ENCODE measurements around the gene PIKFYVE.
A peak's percentile ranks its signal among the peaks of the same experiment; 100 is the strongest.
"Not testable (repeated sequence)": the region's sequence is repeated elsewhere in the genome, so short reads cannot be mapped to it uniquely, and the experiment has no call there.

Gene PIKFYVE

GRCh38 chr2:208360259-208361076, 94.4 kb downstream of the PIKFYVE start:
- no peak for DNase-seq

DNA sequence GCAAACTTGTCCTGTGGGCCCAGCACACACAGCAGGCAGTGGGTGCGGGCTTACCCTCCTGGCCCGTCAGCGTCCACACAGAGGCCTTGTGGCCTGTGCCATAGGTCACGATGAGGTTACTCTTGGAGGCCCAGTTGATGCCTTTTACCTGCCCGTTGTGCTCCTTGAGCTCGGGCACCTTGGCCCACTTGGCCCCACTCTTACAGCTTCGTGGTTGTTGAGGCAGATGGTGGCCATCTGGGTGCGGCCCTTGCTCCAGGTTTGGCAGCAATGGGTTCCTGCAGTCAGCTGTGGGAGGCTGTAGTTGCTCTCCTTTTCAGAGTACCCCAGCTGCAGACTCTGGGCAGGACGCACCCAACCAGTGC, 95.0 kb downstream of the PIKFYVE start:
- no peak for DNase-seq

GRCh38 chr2:208363485-208363884, 97.4 kb downstream of the PIKFYVE start:
- no peak for DNase-seq

DNA sequence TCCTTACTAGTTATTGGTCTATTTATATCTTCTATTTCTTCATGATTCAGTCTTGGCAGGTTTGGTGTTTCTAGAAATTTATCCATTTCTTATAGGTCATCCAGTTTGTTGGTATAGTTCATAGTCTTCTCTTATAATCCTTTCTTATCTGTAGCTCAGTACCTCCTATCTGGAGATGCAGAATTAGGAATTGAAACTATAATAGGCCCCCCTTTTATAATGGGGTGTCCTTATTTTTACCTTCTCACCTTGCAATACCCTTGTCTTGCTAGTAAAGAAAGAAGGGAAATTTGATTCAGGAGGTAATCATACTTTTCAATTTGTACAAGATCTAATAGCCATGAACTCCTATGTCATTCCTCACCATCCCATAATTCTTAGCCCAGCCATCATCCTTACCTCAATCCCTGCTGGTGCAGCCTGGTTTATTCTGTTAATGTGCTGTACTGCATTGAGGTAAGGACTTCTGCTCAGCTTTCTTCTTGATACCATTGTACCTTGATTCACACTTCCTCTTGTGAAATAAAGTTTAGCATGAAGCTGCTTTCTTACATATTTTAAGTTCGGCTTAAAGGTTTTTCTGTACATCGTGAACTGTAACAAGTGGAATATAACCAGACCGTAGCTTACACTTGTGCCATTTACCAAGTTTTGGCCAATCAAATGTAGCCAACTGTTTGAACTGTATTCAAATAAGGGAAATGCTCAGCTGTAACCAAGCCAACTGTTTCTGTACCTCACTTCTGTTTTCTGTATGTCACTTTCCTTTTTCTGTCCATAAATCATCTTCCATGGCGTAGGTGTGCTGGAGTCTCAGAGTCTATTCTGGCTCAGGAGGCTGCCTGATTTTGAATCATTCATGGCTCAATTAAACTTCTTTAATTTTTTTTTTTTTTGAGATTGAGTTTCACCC, 100.4 kb downstream of the PIKFYVE start:
- no peak for DNase-seq

DNA sequence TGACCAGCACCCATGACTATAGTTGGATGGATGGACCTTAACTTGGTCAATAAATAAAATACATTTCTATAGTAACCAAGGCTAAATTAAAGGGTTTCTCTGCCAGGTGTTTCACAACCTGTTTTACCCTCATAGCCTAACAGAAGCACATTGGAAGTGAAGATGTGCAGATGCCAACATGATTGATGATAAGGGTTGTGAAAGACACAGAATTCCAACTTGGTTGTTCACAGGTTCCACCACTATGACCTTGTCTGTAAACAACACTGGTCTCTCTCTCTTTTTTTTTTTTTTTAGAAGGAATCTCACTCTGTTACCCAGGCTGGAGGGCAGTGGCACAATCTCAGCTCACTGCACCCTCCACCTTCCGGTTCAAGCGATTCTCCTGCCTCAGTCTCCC, 103.0 kb downstream of the PIKFYVE start:
- no peak for DNase-seq

DNA sequence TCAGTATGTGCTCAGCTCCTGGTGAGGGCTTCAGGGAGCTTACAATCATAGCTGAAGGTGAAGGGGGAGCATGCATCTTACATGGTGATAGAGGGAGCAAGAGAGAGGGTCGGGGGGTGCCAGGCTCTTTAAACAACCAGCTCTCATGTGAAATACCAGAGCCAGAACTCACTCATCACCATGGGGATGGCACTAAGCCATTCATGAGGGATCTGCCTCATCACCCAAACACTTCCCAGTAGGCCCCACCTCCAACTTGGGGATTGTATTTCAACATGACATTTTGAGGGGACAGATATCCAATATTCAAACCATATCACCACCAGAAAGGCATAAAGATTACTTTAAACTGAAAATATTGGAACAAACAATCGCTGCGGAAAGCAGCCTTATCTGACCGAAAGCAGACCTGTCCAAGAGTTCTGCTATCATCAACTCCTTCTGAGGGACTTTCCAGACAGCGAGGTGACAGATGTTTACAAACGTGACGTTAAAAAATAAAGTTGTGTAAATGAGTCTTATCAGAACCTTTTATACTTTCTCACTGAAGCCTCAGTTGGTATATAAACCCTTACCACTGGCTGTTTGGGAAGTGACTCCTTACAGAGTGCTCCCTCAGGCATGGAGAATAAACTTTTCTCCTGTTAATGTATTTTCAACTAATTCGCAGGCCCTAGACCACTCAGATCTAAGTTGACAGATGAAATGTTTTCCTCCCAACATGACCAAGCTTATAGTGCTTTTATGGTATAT, 105.0 kb downstream of the PIKFYVE start:
- no peak for DNase-seq

DNA sequence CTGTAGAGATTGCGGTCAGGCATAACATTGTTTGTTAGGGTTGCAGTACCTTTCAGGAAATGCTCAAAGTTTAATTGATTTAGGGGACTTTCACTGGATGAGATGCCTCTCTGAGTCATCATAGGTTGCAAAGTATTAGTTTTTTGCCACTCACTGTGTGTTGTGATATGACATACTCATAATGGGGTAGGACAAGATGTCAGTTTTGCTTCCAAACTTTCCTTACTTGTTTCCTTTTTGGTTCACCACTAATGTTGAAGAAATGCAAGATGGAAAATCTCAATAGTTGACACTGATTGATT, 105.5 kb downstream of the PIKFYVE start:
- DNase-seq, result no peak

- DNase-seq, result peak in 3 of 14 donors; percentile 3 to 6 (median 5)
Measured at GRCh38 chr2:208373460-208374089, 107.5 kb downstream of the PIKFYVE start.

GRCh38 chr2:208375491-208376068, 109.5 kb downstream of the PIKFYVE start:
- no peak for DNase-seq

- DNase-seq, result not testable (repeated sequence)
Measured at GRCh38 chr2:208377344-208377860, 111.3 kb downstream of the PIKFYVE start.

GRCh38 chr2:208379192-208379591, 113.1 kb downstream of the PIKFYVE start:
- DNase-seq, result no peak

GRCh38 chr2:208384637-208385036, 118.6 kb downstream of the PIKFYVE start:
- DNase-seq, result no peak

GRCh38 chr2:208386541-208386940, 120.5 kb downstream of the PIKFYVE start:
- no peak for DNase-seq

- DNase-seq, result no peak
Measured at GRCh38 chr2:208389940-208390339, 123.9 kb downstream of the PIKFYVE start.

- DNase-seq, result no peak
Measured at GRCh38 chr2:208392300-208392699, 126.2 kb downstream of the PIKFYVE start.

DNA sequence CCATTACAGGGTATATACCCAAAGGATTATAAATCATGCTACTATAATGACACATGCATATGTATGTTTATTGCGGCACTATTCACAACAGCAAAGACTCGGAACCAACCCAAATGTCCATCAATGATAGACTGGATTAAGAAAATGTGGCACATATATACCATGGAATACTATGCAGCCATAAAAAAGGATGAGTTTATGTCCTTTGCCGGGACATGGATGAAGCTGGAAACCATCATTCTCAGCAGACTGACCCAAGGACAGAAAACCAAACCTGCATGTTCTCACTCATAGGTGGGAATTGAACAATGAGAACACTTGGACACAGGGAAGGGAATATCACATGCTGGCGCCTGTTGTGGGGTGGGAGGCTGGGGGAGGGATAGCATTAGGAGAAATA, 130.7 kb downstream of the PIKFYVE start:
- not testable (repeated sequence) for DNase-seq

- DNase-seq, result no peak
Measured at GRCh38 chr2:208399201-208399600, 133.1 kb downstream of the PIKFYVE start.

DNA sequence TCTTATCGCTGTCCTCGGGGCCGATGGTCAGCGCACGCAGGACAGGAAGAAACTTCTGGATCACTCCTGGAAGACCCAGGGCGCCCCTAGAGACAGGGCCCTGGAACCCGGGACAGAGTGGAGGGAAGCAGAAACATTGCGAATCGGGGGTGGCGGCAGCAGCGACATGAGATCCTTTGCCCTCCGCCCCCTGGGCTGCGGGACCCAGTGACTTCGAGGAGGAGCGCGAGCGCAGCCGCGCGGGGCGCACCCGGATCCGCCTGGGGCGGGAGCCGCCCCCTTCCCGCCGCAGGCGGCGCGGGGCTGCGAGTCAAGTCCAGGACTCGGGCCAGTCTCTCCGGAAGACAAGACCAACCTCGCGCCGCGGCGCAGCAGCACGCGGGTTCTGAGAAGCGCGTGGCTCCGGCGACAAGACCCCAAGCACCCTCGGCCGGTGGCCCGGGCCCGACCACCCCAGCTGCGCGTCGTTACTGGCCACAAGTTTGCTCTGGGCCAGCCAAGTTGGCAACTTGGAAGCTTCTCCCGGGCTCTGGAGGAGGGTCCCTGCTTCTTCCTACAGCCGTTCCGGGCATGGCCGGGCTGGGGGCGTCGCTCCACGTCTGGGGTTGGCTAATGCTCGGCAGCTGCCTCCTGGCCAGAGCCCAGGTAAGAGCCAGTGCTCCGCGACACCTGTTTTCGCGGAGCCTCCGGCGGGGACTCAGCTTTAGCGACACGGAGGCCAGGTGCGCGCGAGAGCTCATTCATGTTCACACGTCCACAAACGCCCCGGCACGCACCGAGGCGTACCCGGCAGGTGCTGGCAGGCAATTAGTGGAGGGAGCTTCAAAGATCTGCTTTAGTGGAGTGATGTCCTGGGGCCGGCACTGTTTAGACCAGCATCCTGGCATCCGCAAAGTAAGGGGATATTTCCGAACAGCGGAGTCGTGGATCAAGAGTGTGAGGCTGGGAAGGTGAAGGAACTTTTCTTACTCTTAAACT, 140.7 kb downstream of the PIKFYVE start, which contains the start of gene PTH2R:
Gene PTH2R, plus strand, starts transcription at position 319 of the 978 bp plus-strand sequence. Its CDS starts 252 bp downstream, at position 571.
- no peak for DNase-seq

- no peak for DNase-seq
Measured at GRCh38 chr2:208407667-208408066, 141.6 kb downstream of the PIKFYVE start.

All from C1 segment of cervical spinal cord (tissue), 14 donors.